Umbilical cord (tissue), 2 donors: ENCODE results near the gene CLCNKA. TPM values are rescaled to one million over a fixed set of nuclear protein-coding genes. Genes with fewer than 3 reads are reported as not detected.
"Not testable (repeated sequence)": the region's sequence is repeated elsewhere in the genome, so short reads cannot be mapped to it uniquely, and the experiment has no call there.

Experiments
- DNase-seq: peaks from one replicate; pipeline ENCODE4 v3.0.0-alpha.2; 2015; ENCODE audit warnings: low spot score
- total RNA-seq: library from RNA; depleted of rRNA; stranded (reverse); fragments of >200 nt; gene quantifications from one replicate; pipeline ENCODE4 v1.2.3, GENCODE V29; 2014; ENCODE audit warnings: low replicate concordance; ENCODE audit not compliant: insufficient read depth

Gene CLCNKA
- total RNA-seq, 1 donor from 2014 or later = not detected

- DNase-seq = no peak
Observed at GRCh38 chr1:15997637-15998280, 24.1 kb upstream of the CLCNKA start.

- DNase-seq = no peak
Observed at GRCh38 chr1:15998929-15999328, 22.9 kb upstream of the CLCNKA start.

DNA sequence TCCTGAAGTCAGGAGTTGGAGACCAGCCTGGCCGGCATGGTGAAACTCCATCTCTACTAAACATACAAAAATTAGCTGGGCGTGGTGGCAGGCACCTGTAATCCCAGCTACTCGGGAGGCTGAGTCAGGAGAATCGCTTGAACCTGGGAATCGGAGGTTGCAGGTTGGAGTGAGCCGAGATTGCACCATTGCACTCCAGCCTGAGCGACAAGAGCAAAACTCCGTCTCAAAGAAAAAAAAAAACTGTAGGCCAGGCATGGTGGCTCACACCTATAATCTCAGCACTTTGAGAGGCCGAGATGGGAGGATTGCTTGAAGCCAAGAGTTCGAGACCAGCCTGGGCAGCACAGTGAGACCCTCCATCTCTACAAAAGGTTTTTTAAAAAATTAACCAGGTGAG, 20.6 kb upstream of the CLCNKA start:
- DNase-seq = not testable (repeated sequence)

- DNase-seq = no peak
Observed at GRCh38 chr1:16005597-16005996, 16.2 kb upstream of the CLCNKA start.

DNA sequence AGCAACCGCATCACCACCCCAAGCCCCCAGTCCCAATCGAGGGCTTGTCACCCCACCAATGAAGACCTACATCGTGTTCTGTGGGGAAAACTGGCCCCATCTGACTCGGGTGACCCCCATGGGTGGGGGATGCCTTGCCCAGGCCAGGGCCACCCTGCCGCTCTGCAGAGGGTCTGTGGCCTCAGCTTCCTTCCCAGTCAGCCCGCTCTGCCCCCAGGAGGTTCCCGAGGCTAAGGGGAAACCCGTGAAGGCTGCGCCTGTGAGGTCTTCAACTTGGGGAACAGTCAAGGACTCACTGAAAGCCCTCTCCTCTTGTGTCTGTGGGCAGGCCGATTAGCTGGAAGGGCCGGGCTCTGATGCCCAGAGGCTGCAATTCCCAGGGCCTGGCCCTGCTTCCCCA, 15.8 kb upstream of the CLCNKA start:
- no peak for DNase-seq

GRCh38 chr1:16006552-16007485, 15.0 kb upstream of the CLCNKA start:
- DNase-seq = peak; percentile 40

DNA sequence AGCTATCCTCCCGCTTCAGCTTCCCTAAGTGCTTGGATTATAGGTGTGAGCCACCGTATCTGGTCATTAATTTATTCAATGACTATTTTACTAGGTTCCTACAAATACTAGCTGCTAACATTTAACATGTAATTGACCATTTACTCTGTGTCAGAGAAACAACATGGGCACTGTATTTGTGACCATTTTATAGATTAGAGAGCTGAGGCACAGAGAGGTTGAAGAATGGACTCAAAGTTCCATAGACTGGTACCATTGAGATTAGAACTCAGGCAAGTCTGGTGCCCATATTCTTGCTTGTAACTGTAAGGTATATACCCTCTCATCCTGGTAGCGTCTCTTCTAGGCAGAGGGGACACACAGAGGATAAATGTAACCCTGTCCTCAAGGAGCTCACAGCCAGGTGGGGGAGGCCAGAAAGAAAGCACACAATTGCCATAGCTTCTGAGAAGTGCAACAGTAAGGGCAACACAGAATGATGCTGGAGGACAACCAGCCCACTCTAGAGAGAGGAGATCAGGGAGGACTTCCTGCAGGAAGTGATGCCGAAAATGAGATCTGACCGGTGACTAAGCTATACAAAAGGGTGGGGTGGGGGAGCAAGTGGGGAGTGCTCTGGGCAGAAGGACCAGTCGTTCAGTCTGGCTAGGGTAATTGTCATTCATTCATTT, 14.0 kb upstream of the CLCNKA start:
- DNase-seq = no peak

- DNase-seq = peak; percentile 83
Observed at GRCh38 chr1:16009030-16009460, 12.8 kb upstream of the CLCNKA start.

DNA sequence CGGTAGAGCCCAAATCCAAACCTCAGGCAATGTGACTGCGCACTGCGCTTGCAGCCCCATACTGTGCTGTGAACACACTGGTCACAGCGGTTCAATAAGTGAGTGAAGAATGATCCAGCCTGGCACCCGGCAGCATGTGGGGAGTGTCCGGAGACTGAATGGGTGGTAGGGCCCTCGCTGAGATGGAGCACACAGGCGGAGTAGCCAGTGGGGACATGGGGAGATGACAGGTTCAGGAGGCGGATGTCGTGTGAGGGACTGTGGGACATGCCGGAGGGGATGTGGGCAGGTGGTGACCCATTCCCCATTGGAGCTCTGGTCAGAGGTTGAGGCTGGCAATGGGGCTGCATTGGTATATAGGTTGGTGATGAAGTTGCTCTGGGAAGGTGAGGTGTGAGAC, 12.2 kb upstream of the CLCNKA start:
- no peak for DNase-seq

- DNase-seq = no peak
Observed at GRCh38 chr1:16010837-16011236, 11.0 kb upstream of the CLCNKA start.

DNA sequence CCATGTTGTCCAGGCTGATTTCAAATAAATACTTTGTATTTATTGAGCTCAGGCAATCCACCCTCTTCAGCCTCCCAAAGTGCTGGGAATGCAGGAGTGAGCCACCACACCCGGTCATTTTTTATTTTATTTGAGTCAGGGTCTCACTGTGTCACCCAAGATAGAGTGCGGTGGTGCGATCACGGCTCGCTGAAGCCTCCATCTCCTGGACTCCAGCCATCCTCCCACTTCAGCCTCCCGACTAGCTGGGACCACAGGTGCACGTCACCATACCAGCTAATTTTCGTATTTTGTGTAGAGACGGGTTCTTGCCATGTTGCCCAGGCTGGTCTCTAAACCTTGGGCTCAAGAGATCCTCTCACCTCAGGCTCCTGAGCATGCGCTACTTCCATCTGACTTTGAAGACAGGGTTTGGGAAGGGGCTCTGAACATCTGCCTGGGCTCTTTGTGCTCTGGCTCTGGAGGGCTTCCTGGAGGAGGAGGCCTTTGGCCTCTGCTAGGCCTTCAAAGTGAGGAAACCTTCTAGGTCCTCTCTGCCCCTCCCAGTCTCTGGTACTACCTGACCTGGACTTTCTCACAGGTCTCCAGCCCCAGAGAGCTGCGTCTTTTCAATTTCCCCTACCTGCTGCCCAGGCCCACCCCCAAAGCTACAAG, 9.8 kb upstream of the CLCNKA start:
- DNase-seq = no peak

GRCh38 chr1:16012590-16013219, 9.1 kb upstream of the CLCNKA start:
- peak; percentile 66 for DNase-seq

GRCh38 chr1:16013220-16013907, 8.5 kb upstream of the CLCNKA start:
- DNase-seq = peak; percentile 81

DNA sequence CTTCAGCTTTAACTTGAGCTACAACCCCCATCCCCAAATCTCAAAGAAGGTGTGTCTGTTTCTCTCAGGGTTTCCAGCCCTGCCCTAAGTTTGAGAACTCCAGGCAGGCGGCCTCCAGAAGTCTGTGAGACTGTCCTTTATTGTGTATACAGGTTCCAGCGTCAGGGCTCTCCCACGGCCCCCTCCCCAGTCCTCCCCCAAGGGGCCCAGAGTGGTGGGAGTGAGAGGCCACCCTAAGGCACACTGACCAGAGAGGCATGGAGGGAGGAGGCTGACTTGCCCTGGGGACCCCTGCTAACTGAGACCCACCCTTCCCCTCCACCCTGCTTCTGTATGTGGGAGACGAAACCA, 8.0 kb upstream of the CLCNKA start:
- DNase-seq = no peak

DNA sequence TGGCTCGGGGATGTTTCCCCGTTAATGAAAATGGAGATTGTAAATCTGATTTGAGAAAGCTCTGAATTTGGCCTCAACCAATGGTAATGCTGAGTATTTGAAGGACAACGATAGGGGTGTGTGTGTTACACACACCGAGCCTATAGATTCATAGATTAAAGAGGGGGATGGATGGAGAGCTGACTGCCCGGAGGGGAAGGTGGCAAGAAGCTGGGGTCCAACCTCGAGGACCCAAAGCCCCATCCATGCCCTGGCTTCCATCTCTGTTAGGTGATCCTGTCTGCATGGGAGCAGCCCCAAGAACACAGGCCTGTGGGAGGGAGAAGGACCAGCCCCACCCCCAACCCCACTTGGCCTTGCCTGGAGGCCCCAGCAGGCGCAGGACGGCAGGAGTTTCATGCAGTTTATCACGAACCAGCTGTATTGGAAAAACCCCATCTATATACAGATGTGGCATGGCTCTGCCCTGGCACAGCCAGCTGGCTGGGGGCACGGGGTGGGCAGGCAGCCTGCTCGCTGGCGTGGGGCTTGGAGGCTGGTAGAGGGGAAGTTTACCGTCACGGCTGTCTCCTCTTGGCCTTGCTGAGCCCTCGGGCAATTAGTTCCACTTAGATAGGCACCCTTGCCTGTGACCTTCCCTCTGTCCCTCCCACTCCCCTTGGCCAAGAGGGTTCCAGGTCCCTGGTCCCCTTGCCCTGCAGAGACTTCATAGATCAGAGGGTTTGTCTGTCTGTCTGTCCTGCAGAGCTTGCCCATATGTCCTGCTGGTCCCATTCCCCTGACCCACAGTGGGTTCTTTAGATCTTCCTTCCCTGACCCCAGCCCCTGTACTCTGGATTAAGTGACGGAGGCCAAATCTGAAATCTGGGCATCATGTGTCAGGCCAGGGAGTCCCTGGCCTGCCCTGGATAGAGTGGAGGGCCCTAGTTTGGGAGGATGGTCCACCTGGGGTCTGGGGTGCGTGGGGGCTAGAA, 7.0 kb upstream of the CLCNKA start:
- peak; percentile 84 for DNase-seq

GRCh38 chr1:16015491-16015890, 6.3 kb upstream of the CLCNKA start:
- DNase-seq = no peak

- no peak for DNase-seq
Observed at GRCh38 chr1:16015960-16016901, 5.6 kb upstream of the CLCNKA start.

GRCh38 chr1:16017076-16017460, 4.8 kb upstream of the CLCNKA start:
- DNase-seq = no peak
